ENCODE data around the gene DNAH8.

The DNAH8 gene

DNA sequence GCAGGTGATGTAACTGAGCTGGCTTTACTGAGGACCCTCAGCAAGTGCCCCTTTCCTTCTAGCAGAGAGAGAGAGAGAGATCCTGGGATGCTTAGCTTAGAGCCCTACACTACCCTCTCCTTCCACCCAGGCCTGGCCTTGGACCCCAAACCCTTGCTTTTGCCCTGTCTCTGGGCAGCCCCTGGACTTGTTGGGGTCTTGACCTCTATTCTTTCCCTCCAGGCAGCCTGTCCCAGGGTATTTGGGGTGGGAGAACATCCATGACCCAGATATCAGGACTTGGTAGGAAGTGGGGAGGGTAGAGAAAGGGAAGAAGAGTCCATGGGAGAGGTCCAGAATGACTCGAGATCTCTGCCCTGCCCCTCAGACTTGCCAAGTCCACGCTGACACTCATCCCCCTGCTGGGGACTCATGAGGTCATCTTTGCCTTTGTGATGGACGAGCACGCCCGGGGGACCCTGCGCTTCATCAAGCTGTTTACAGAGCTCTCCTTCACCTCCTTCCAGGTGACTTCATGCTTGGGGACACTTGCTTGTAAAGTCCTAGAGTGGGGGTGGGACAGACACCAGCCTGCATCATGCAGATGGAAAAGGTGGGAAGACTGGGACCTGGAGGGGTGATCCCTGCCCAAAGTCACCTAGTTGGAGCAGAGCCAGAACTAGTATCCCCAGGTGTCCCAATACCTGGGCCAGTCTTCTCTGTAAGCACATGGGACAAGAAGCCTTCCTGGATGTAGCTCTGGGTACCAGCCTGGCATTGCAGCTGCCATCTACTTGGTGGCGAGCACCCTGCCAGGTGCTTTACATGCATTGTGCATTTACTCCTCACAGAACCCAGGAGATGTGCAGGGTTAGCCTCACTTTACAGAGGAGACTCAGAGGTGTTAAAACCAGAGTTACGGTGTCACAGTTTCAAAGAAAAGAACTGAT, 364.4 kb downstream of the DNAH8 start:
- no peak for DNase-seq

Measured in activated naive CD4-positive, alpha-beta T cell treated with Interleukin-2 at 50 U/mL for 16 hours (primary cell).